Heart left ventricle (tissue), 16 donors: Measurements from ENCODE around the gene WDR18. TPM values are rescaled to one million over a fixed set of nuclear protein-coding genes. Genes with fewer than 3 reads are reported as not detected.

Experiments
- ATAC-seq, 4 donors: fragments of 200-7000 bp; cut with Tn5 transposase; one replicate each; pipeline ENCODE4 v1.9.1; 2020 to 2022; ENCODE audit warnings: moderate library complexity in 4 of 4, mild to moderate bottlenecking in 3 of 4, moderate number of reproducible peaks in 1 of 4
- DNase-seq, 5 donors: peaks; one replicate each; pipeline ENCODE4 v3.0.0-alpha.2; 2020
- H3K27ac ChIP-seq, 12 donors: fragments of 200-600 bp; sonication (generic) in 4 of 12; one replicate each; pipeline versions ENCODE4 v1.5.0 to v1.8.0; 2016 to 2022; ENCODE audit warnings: mild to moderate bottlenecking in 2 of 12
- H3K27me3 ChIP-seq, 9 donors: fragments of 200-600 bp; sonication (generic) in 2 of 9; one replicate each; pipeline versions ENCODE4 v1.5.1 to v1.8.0; 2016 to 2022; ENCODE audit warnings: mild to moderate bottlenecking in 3 of 9
- H3K36me3 ChIP-seq, 9 donors: fragments of 200-600 bp; sonication (generic) in 2 of 9; one replicate each; pipeline versions ENCODE4 v1.5.0 to v1.8.0; 2018 to 2022; ENCODE audit warnings: mild to moderate bottlenecking in 2 of 9
- H3K4me1 ChIP-seq, 12 donors: fragments of 200-600 bp; sonication (generic) in 4 of 12; one replicate each; pipeline versions ENCODE4 v1.5.0 to v1.8.0; 2016 to 2022; ENCODE audit warnings: mild to moderate bottlenecking in 3 of 12
- H3K4me3 ChIP-seq, 12 donors: fragments of 200-600 bp; sonication (generic) in 4 of 12; one replicate each; pipeline versions ENCODE4 v1.5.0 to v1.8.0; 2017 to 2022; ENCODE audit warnings: mild to moderate bottlenecking in 9 of 12, moderate library complexity in 4 of 12
- H3K9me3 ChIP-seq, 12 donors: fragments of 200-600 bp; sonication (generic) in 4 of 12; one replicate each; pipeline versions ENCODE4 v1.5.0 to v1.8.0; 2016 to 2022; ENCODE audit warnings: mild to moderate bottlenecking in 1 of 12
- CTCF ChIP-seq, 12 donors: fragments of 200-600 bp; sonication (generic) in 4 of 12; IDR thresholded peaks; one replicate each; pipeline versions ENCODE4 v1.5.0 to v1.8.0; 2018 to 2022; ENCODE audit warnings: antibody characterized with exemption in 12 of 12, mild to moderate bottlenecking in 5 of 12
- POLR2A ChIP-seq, 2 donors: fragments of 450-650 bp; IDR thresholded peaks; one replicate each; pipeline ENCODE4 v1.6.1; 2017; ENCODE audit warnings: antibody characterized with exemption in 2 of 2, mild to moderate bottlenecking in 2 of 2, moderate library complexity in 2 of 2
- WGBS, 4 donors: extraction: QIAGEN DNeasy Blood & Tissue Kit in 2 of 4; methylation state at CpG; one replicate each; pipeline versions ENCODE4 v1.1.5 to v1.1.7; 2013 to 2018; 5-methylcytosine and 5-hydroxymethylcytosine counted together
- intact Hi-C, 10 donors: fragments of 100-400 bp; cut with DNase I; formaldehyde crosslinking; loops; one replicate each; pipeline versions ENCODE4 v1.11.1 to v1.14.2; 2022
- polyA plus RNA-seq, 2 donors: library from polyadenylated mRNA; stranded (reverse); fragments of 200-250 nt; gene quantifications; one replicate each; pipeline ENCODE4 v1.2.3, GENCODE V29; 2013
- total RNA-seq, 9 donors: library from RNA; depleted of rRNA in 2 of 9; stranded (reverse); fragments of >200 nt in 2 of 9; fragmentation: NEBNext Ultra II Directional in 3 of 9; extraction: Animal tissue kit (Norgen Biotek cat#: 25700) in 3 of 9; gene quantifications; one replicate each; pipeline versions ENCODE4 v1.1.0 to v1.2.4, GENCODE V29; 2016 to 2023
- donor health status: ischemic (EF 13 %, LVEDD 7.1; RV severe dilation, severe dysfunction).
- donor health status: healthy with polysubstance abuse.
- donor health status: DM: no; HTN: yes; CAD: no.
- donor health status: DM: no; HTN: no; CAD: no.
- donor health status: ischemic (EF 25% LVEDD 6.9; RV normal size, moderate dysfunction).
- donor health status: ischemic (EF 25% LVEDD 5.7; RV mildly dilated, moderate dysfunction).
- donor health status: healthy.
- donor health status: DM: yes; HTN: yes; CAD: no.
- donor health status: ischemic (EF 35%, LVEDD 5.7; RV mildly dilated, moderate dysfunction).
- donor health status: nonischemic (EF 11% LVEDD 7.7; RV severe dilation, severe dysfunction).
- donor health status: DM: yes; HTN: yes; CAD: no.
- donor health status: PGD.
- donor health status: ischemic (EF 29% LVEDD 5.4; RV normal size, mild dysfunction).
- donor health status: nonischemic (EF 23%, LVEDD 6.1; RV moderate dilation, normal function).

Gene WDR18
- total and polyA plus RNA-seq, 11 donors = 15.6 to 36.3 (median 19.4) TPM

- TF ChIP-seq CTCF (IDR thresholded peaks at IDR 0.05) = no peak
- TF ChIP-seq POLR2A (IDR thresholded peaks at IDR 0.05) = peak in 1 of 2 donors; percentile 14
- Histone ChIP-seq H3K4me3 (peak overlapping the region; percentile 54 to 97 (median 92)), H3K4me1 (peaks cover 0 to 47% (median 18%) of the 10 kb centered on the region in 12 donors), H3K27me3 (peaks cover 0 to 22% (median 0%) of the 10 kb centered on the region in 9 donors), H3K36me3 (peaks cover 0 to 23% (median 17%) of the 10 kb centered on the region in 9 donors), H3K9me3 (no peaks in the 10 kb centered on the region), H3K27ac (peak overlapping the region; percentile 33 to 99 (median 96))
- intact Hi-C loops = loop anchor here in 3 of 10 donors (5.0 kb wide), 3 partner anchors 64 to 74 kb away; partner anchors contain the start of genes GPX4 (in 1 of the 3) and POLR2E (in 1 of the 3)
- ATAC-seq (peak; percentile 60 to 69 (median 62)), DNase-seq (peak; percentile 59 to 86 (median 76))
- WGBS, 4 donors = 3 to 20% (median 5%) methylated on average over 8 to 58 of the region's 58 CpGs
Observed at GRCh38 chr19:1028062-1028926, 44.1 kb downstream of the WDR18 start.

GRCh38 chr19:1032264-1032867 is 48.2 kb downstream of the WDR18 start:
- intact Hi-C loops = loop anchor here in 1 of 10 donors (10.0 kb wide), 1 partner anchor 52 kb away; no protein-coding TSS in a partner anchor
- peaks cover 0 to 46% (median 33%) of the 10 kb centered on the region in 9 donors for H3K36me3 ChIP-seq
- H3K27me3 ChIP-seq = peaks cover 0 to 7% (median 0%) of the 10 kb centered on the region in 9 donors
- peaks cover 0 to 33% (median 11%) of the 10 kb centered on the region in 12 donors for H3K4me1 ChIP-seq
- no peaks in the 10 kb centered on the region for H3K9me3 ChIP-seq
- no peak for DNase-seq
- H3K27ac ChIP-seq = no peak overlapping the region
- ATAC-seq = no peak
- WGBS, 4 donors = 86 to 90% (median 89%) methylated on average over 20 of the region's 20 CpGs
- TF ChIP-seq POLR2A (IDR thresholded peaks at IDR 0.05) = no peak
- H3K4me3 ChIP-seq = no peak overlapping the region

DNA sequence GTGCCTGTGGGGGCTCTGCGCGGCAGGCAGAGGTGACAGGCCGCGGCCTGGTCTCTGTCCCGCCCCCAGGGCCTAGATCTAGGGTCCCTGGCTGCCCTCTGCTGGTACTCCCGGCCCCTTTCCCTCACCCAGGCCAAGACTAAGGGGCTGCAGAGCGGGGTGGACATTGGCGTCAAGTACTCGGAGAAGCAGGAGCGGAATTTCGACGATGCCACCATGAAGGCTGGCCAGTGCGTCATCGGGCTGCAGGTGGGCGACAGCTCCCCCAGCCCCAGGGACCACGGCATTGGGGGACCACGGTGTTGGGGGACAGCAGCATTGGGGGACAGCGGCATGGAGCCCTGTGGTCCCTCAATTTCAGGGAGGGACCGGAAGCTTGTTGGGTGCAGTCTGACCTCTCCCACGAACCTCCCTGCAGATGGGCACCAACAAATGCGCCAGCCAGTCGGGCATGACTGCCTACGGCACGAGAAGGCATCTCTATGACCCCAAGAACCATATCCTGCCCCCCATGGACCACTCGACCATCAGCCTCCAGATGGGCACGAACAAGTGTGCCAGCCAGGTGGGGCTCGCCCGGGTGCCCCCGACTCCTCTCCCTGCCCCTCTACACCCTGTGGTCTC is 52.0 kb downstream of the WDR18 start:
- 85 to 87% (median 87%) methylated on average over 29 of the region's 29 CpGs for WGBS, 4 donors
- peaks cover 0 to 51% (median 35%) of the 10 kb centered on the region in 9 donors for H3K36me3 ChIP-seq
- ATAC-seq (no peak), DNase-seq (peak in 1 of 5 donors; percentile 24)
- H3K9me3 ChIP-seq = no peaks in the 10 kb centered on the region
- TF ChIP-seq CTCF (IDR thresholded peaks at IDR 0.05) (no peak), POLR2A (IDR thresholded peaks at IDR 0.05) (no peak)
- H3K27ac ChIP-seq = no peak overlapping the region
- intact Hi-C loops = loop anchor here in 1 of 10 donors (10.0 kb wide), 1 partner anchor 49 kb away; no protein-coding TSS in a partner anchor
- peaks cover 3 to 44% (median 17%) of the 10 kb centered on the region in 12 donors for H3K4me1 ChIP-seq
- H3K27me3 ChIP-seq = no peaks in the 10 kb centered on the region
- H3K4me3 ChIP-seq = no peak overlapping the region

- DNase-seq (no peak), ATAC-seq (no peak)
- H3K27me3 ChIP-seq = no peaks in the 10 kb centered on the region
- peaks cover 0 to 40% (median 24%) of the 10 kb centered on the region in 9 donors for H3K36me3 ChIP-seq
- no peaks in the 10 kb centered on the region for H3K9me3 ChIP-seq
- intact Hi-C loops = loop anchor here in 1 of 10 donors (10.0 kb wide), 1 partner anchor 47 kb away; no protein-coding TSS in a partner anchor
- H3K4me3 ChIP-seq = peak overlapping the region in 1 of 12 donors; percentile 33
- TF ChIP-seq POLR2A (IDR thresholded peaks at IDR 0.05) = no peak
- no peak for TF ChIP-seq CTCF (IDR thresholded peaks at IDR 0.05)
- peak overlapping the region in 5 of 12 donors; percentile 9 to 92 (median 38) for H3K27ac ChIP-seq
- 70 to 77% (median 73%) methylated on average over 18 to 22 of the region's 22 CpGs for WGBS, 4 donors
- H3K4me1 ChIP-seq = peaks cover 3 to 53% (median 22%) of the 10 kb centered on the region in 12 donors
Observed at GRCh38 chr19:1037621-1038064, 53.5 kb downstream of the WDR18 start.
